Omental fat pad (tissue), 4 donors: ENCODE data around the gene DIP2B. TPM values are rescaled to one million over a fixed set of nuclear protein-coding genes. Genes with fewer than 3 reads are reported as not detected.

ENCODE experiments used
- ATAC-seq: fragments of 150-250 bp; one replicate; pipeline ENCODE4 v1.9.1; 2016; ENCODE audit warnings: mild to moderate bottlenecking, moderate library complexity; ENCODE audit not compliant: low FRiP score
- DNase-seq: peaks from one replicate; pipeline ENCODE4 v3.0.0-alpha.2; 2019; ENCODE audit warnings: low spot score
- total RNA-seq, 4 donors: library from RNA; depleted of rRNA; stranded (reverse); fragments of >200 nt; gene quantifications; one replicate each; pipeline ENCODE4 v1.1.0, GENCODE V29; 2016
- TF ChIP-seq, protein P1 (sequence below), 3 donors: fragments of 450-650 bp; IDR thresholded peaks; one replicate each; pipeline ENCODE4 v1.5.1; 2016 to 2017; ENCODE audit warnings: antibody characterized with exemption in 3 of 3, mild to moderate bottlenecking in 3 of 3, moderate library complexity in 2 of 3

The DIP2B gene
- total RNA-seq, 4 donors from 2014 or later: 21.1 to 35.2 (median 24.4) TPM

- TF ChIP-seq, protein P1, sequence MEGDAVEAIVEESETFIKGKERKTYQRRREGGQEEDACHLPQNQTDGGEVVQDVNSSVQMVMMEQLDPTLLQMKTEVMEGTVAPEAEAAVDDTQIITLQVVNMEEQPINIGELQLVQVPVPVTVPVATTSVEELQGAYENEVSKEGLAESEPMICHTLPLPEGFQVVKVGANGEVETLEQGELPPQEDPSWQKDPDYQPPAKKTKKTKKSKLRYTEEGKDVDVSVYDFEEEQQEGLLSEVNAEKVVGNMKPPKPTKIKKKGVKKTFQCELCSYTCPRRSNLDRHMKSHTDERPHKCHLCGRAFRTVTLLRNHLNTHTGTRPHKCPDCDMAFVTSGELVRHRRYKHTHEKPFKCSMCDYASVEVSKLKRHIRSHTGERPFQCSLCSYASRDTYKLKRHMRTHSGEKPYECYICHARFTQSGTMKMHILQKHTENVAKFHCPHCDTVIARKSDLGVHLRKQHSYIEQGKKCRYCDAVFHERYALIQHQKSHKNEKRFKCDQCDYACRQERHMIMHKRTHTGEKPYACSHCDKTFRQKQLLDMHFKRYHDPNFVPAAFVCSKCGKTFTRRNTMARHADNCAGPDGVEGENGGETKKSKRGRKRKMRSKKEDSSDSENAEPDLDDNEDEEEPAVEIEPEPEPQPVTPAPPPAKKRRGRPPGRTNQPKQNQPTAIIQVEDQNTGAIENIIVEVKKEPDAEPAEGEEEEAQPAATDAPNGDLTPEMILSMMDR (IDR thresholded peaks at IDR 0.05): no peak
- DNase-seq (no peak), ATAC-seq (no peak)
These were observed 79.3 kb downstream of the DIP2B start for GRCh38 chr12:50584135-50584534.

GRCh38 chr12:50589650-50590435, 85.1 kb downstream of the DIP2B start:
- no peak for DNase-seq
- TF ChIP-seq, protein P1 (IDR thresholded peaks at IDR 0.05): no peak

GRCh38 chr12:50590869-50591268, 86.1 kb downstream of the DIP2B start:
- ATAC-seq (no peak), DNase-seq (no peak)
- TF ChIP-seq, protein P1 (IDR thresholded peaks at IDR 0.05): no peak

More at GRCh38 chr12:50589650-50590435, 85.1 kb downstream of the DIP2B start:
- no peak for ATAC-seq

- ATAC-seq (no peak), DNase-seq (no peak)
- TF ChIP-seq, protein P1 (IDR thresholded peaks at IDR 0.05): no peak
These were observed 90.9 kb downstream of the DIP2B start for GRCh38 chr12:50595667-50596066.

DNA sequence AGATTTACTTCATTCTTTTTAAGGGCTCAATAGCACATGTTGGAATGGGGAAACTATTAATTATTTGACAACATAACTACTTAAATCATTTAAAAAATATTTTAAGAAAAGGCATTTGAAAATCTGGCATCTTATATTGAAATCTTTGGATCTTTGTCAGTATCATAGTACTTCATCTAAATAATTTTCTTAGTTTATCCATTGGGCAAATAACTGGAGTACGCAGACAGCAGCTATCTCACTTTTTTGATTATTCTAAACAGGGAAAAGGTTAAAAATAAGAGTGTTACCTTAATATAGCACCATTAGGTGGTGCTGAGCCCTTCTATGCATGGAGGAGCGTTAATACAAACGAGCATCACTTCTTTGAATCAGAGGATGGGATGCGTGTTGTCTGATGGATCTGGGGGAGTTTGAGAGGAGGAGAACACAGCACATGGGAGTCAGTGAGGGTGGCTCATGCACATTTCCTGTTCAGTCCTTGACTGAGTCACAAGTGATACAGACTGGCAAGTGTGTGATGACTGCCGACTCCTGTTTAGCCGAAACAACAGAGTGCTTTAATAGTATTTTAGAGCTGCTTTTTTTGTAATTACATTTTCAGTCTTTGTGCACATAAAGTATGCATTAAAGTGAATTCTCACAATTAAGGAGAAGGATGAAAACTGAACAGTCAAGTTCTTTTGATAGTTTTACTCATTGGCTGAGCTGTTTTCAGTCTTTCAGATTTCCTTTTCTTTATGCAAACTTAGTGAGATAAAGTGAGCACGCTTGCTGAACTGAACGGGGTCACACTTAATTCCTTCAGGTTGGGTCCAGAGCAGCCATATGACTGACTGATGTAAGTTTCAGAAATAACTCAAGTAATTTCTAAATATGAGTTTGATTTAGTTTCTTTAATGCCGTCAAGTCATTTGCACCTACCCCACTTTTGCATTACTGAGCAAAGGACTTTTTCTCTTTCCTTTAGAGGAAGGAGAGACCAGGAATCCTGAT, 92.7 kb downstream of the DIP2B start:
- ATAC-seq (peak; percentile 83), DNase-seq (no peak)
- TF ChIP-seq, protein P1 (IDR thresholded peaks at IDR 0.05): no peak

GRCh38 chr12:50598321-50598862, 93.6 kb downstream of the DIP2B start:
- DNase-seq (no peak), ATAC-seq (no peak)
- TF ChIP-seq, protein P1 (IDR thresholded peaks at IDR 0.05): no peak
